Stimulated activated CD8-positive, alpha-beta memory T cell treated with anti-CD3 and anti-CD28 coated beads, Interleukin-12 subunit alpha, Interleukin-12 subunit beta, amount 100 ng/mL, for 4 hours (primary cell): ENCODE measurements around the gene DSG4.
"Not testable (repeated sequence)": the region's sequence is repeated elsewhere in the genome, so short reads cannot be mapped to it uniquely, and the experiment has no call there.

Experiments used
- DNase-seq: peaks from one replicate; pipeline ENCODE4 v3.0.0-alpha.2; 2020; ENCODE audit warnings: low read depth

The DSG4 gene, protein sequence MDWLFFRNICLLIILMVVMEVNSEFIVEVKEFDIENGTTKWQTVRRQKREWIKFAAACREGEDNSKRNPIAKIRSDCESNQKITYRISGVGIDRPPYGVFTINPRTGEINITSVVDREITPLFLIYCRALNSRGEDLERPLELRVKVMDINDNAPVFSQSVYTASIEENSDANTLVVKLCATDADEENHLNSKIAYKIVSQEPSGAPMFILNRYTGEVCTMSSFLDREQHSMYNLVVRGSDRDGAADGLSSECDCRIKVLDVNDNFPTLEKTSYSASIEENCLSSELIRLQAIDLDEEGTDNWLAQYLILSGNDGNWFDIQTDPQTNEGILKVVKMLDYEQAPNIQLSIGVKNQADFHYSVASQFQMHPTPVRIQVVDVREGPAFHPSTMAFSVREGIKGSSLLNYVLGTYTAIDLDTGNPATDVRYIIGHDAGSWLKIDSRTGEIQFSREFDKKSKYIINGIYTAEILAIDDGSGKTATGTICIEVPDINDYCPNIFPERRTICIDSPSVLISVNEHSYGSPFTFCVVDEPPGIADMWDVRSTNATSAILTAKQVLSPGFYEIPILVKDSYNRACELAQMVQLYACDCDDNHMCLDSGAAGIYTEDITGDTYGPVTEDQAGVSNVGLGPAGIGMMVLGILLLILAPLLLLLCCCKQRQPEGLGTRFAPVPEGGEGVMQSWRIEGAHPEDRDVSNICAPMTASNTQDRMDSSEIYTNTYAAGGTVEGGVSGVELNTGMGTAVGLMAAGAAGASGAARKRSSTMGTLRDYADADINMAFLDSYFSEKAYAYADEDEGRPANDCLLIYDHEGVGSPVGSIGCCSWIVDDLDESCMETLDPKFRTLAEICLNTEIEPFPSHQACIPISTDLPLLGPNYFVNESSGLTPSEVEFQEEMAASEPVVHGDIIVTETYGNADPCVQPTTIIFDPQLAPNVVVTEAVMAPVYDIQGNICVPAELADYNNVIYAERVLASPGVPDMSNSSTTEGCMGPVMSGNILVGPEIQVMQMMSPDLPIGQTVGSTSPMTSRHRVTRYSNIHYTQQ

GRCh38 chr18:31376477-31376876 is at the start of gene DSG4:
DSG4 (plus strand) TSS chr18:31376777; CDS start chr18:31376912, 135 bp downstream.
- no peak for DNase-seq

GRCh38 chr18:31329787-31330438 is 46.7 kb upstream of the DSG4 start:
- DNase-seq, result no peak

GRCh38 chr18:31343454-31343853 is 33.1 kb upstream of the DSG4 start:
- no peak for DNase-seq

- DNase-seq, result not testable (repeated sequence)
Measured at GRCh38 chr18:31353336-31353735, 23.2 kb upstream of the DSG4 start.

- no peak for DNase-seq
Measured at GRCh38 chr18:31354990-31355389, 21.6 kb upstream of the DSG4 start.

DNA sequence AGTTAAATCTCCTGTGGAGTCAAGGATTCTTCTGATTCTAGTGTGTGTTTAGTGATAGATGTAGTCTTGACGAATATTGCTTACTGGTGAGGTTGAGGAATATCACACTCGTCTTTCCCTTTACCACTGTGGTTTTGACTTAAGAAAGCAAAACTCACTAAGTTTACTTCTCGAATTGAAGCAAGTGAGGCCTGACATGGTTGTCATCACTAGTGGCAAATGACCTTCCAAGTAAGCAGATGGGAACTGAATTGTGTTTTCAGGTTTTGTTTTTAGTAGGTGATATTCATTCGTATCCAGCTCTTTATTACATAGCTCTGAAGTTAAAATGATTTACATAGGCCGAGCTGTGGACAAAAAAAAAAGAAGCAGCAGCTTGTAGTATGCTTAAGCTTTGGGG is 20.6 kb upstream of the DSG4 start:
- no peak for DNase-seq

DNA sequence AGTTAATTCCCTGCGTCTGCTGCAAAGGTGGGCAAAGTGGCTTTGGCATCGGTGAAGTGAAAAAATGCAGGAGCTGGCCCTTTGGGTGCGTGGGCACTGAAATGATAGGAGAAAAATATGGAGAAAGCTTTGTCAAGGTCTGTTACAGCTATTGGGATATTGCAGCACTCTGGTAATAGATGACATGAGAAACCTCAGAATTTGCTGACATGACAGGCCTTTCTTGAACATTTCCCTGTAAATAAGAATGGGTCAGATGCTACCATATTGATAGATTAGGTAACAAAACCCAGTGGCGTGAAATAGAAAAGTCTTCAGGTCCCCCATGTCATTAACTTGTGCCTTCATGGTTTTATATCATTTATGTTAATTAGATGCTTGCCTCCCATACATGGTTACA is 12.4 kb upstream of the DSG4 start:
- DNase-seq, result no peak

DNA sequence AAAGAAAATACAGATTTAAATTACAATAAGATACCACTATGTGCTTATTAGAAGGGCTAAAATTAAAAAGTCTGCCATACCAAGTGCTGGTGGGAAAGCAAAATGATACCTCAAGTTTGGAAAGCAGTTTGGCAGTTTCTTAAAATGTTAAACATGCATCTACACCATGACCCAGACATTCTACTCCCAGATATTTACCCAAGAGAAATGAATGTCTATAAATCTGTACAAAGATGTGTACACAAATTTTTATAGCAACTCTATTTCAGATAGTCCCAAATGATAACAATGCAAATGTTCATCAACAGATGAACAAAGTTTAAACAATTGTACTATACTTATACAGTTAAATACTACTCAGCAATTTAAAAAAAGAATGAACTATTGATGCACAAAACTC is 7.1 kb upstream of the DSG4 start:
- no peak for DNase-seq

DNA sequence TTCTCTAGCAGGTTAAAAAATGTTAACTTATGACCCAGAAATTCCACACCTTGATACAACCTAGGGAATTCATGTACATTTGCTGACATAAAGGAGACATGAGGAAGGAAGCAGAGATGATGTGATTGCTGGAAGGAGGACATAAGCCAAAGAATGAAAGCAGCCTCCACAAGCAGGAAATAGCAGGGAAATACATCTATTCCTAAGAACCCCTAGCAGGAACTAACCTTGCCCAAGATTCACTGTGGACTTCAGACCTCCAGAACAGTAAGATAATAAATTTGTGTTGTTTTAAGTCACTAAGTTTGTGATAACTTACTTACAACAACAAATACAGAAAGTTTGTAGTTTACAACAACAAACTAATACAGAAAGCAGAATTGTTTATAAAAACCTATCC is 4.6 kb upstream of the DSG4 start:
- DNase-seq, result no peak

GRCh38 chr18:31373641-31374040 is 2.9 kb upstream of the DSG4 start:
- no peak for DNase-seq

DNA sequence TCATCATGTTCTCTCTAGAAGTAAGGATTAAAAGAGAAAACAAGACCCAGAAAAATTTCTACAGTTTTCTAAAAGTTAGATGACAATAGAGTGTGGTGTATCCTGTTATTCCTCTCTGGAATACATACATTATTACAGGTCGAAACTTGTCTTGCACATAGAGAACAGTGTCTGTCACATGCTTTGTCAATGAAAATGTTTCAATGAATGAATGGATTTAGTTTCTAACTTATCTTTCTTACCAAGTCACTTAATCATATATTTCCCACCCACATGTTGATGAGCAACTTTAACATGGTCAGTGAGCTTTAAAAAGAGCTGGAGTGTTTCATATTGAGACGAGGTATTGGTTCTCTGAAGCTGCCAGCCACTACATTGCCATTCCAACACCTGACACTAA is 4.3 kb downstream of the DSG4 start:
- no peak for DNase-seq

DNA sequence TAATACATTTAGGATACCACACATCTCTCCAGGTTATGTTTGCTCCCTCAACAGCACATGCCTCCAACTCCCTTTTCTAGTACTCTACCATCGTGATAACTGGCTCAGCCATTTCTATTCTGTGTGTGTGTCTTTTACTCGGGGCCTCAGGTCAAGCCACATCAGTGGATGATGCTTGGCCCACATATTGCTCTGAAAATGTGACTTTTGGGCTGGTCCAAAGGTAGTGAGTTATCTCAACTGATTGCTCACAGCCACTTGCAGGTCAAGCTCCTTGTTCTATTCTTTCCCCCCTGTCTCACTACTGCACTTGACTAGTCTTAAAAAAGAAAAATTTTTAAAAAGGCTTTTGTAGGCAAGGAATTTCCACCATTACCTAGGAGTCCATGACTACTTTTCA is 5.5 kb downstream of the DSG4 start:
- no peak for DNase-seq

DNA sequence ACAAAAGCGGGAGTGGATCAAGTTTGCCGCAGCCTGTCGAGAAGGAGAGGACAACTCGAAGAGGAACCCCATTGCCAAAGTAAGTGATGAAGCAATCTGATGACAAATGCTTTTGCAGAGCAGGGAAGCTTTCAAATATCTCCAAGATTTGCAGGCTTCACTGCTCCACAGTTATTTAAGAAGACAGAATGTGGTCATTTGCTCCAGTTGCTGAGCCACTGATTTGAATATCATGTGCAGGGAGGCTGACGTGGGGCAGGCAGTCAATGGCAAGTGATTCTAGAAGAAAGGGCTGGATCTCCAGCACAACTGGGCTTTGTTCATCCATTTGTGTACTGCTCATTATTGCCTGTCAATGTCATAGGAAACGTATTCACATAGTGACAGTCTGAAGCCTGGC is 10.2 kb downstream of the DSG4 start:
- no peak for DNase-seq

- DNase-seq, result no peak
Measured at GRCh38 chr18:31393286-31393685, 16.7 kb downstream of the DSG4 start.

- no peak for DNase-seq
Measured at GRCh38 chr18:31396796-31397612, 20.4 kb downstream of the DSG4 start.

GRCh38 chr18:31398191-31398590 is 21.6 kb downstream of the DSG4 start:
- DNase-seq, result no peak

DNA sequence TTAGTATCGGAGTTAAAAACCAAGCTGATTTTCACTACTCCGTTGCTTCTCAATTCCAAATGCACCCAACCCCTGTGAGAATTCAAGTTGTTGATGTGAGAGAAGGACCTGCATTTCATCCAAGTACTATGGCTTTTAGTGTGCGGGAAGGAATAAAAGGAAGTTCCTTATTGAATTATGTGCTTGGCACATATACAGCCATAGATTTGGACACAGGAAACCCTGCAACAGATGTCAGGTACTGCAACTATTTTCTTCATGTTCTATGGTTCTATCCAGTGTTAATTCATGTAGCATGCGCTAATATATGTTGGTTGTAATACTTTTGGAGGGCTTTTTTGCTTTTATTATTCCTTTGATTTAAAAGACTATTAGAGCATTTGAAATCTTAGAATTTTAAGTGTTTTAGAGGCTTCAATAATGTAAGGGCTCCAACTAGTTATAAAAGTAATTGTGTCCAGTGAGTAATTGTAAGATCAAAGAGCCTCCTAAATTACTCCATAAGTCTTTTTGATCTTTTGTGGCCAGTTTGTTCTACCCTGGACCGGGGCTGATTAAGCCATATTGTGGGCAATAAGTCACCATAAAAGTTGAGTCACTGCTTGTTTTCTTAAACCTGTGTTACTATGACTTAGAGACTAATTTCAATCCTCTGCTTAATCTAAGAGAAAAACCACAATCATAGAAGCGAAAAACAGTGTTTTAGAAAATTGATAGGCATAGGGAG is 22.9 kb downstream of the DSG4 start:
- DNase-seq, result no peak

- no peak for DNase-seq
Measured at GRCh38 chr18:31401156-31402025, 24.8 kb downstream of the DSG4 start.

DNA sequence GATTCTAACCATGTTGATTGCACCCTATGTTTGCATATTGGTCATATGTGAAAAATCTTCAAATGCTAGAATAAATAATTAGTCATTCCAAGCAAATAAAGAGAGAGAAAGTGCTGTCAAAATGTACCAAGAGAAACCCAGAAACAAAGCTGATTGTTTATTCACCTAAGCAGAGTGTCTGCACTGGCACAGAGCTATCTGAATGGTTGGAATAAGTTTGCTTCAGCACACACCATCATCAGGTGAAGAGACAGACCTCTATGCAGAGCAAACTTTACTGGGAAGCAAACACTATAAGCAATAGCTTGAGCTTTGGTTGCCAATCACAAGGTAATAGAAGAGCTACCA is 25.4 kb downstream of the DSG4 start:
- DNase-seq, result no peak

DNA sequence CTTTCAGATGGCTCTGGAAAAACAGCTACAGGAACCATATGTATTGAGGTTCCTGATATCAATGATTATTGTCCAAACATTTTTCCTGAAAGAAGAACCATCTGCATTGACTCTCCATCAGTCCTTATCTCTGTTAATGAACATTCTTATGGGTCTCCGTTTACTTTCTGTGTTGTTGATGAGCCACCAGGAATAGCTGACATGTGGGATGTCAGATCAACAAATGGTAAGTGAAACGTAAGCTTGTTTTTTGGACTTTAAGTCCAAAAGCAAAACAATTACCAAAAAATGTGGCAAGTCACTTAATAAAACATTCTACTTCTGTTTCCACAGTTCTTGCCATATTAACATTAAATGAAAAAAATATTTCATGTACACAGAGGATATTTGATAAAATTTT is 26.8 kb downstream of the DSG4 start:
- DNase-seq, result no peak
